ENCODE data around the gene PAPPA.

- no peak for TF ChIP-seq CTCF (IDR thresholded peaks at IDR 0.05)
- no peak for TF ChIP-seq POLR2A (IDR thresholded peaks at IDR 0.05)
These were observed 168.9 kb downstream of the PAPPA start for GRCh38 chr9:116322521-116322920.
